ENCODE results near the gene AHCTF1.
A peak's percentile ranks its signal among the peaks of the same experiment; 100 is the strongest.

The AHCTF1 gene

DNA sequence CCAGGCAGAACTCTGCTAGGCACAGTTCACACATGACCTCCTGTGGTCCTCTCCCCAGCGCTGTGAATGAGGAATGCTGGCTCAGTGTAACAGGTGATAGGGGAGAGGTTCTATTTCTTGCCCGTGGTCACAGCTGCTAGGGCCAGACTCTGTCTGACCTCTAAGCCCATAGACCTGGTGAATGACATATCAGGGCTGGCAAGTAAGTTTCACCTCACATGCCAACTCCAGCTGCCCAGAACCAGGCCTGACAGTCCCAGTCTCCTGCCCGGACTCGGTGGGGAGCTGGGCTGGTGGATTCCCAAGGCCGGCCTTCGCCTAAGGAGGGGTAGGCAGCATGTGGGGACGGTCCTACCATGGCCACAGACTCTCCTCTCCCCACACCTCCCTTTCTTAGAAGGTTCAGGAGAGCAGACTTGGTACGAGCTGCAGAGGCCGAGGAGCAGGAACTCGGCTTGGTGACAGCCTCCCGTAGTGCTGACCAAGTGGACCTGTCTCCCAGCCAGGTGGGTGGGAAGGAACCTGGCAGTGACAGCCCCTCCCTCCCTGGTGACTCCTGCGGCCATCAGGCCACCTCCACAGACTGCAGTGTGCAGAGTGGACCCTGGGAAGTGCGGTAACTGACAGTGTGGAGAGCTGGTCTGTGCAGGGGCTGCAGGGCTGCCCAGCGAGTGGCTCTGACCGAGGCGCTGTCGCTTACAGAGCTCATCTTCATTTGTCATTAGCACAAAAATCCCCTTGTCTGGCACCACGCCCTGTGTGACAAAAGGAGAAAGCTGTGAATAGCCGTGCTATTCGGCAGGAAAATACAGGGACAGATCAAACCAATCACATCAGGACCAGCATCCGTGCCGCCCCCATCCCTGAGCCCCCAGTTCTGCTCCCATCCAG is 132.9 kb downstream of the AHCTF1 start:
- DNase-seq (ENCODE audit: low spot score), result no peak

- no peak for DNase-seq (ENCODE audit: low spot score)
Observed at GRCh38 chr1:246798107-246798506, 133.6 kb downstream of the AHCTF1 start.

- no peak for DNase-seq (ENCODE audit: low spot score)
Observed at GRCh38 chr1:246797597-246797996, 134.2 kb downstream of the AHCTF1 start.

DNA sequence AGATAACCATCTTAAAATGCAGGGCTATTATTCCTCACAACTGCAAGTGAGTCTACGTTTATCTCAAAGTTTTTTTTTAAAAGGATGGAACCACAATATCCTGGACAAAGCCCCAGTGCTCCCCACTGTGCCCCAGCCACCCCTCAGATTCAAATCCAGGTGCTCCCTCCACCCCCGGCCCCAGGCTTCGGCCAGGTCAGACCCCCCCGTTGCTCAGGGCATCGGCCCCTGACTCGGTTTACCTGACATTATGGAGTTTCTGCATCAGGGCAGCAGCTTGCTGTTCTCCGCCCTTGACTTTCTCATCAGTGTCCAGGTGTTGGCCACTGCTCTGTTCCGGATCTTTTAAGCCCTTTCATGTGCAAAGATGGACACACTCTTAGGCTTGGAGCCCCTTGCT is 134.6 kb downstream of the AHCTF1 start:
- DNase-seq (ENCODE audit: low spot score), result no peak

GRCh38 chr1:246795906-246796694 is 135.6 kb downstream of the AHCTF1 start:
- DNase-seq (ENCODE audit: low spot score), result no peak

DNA sequence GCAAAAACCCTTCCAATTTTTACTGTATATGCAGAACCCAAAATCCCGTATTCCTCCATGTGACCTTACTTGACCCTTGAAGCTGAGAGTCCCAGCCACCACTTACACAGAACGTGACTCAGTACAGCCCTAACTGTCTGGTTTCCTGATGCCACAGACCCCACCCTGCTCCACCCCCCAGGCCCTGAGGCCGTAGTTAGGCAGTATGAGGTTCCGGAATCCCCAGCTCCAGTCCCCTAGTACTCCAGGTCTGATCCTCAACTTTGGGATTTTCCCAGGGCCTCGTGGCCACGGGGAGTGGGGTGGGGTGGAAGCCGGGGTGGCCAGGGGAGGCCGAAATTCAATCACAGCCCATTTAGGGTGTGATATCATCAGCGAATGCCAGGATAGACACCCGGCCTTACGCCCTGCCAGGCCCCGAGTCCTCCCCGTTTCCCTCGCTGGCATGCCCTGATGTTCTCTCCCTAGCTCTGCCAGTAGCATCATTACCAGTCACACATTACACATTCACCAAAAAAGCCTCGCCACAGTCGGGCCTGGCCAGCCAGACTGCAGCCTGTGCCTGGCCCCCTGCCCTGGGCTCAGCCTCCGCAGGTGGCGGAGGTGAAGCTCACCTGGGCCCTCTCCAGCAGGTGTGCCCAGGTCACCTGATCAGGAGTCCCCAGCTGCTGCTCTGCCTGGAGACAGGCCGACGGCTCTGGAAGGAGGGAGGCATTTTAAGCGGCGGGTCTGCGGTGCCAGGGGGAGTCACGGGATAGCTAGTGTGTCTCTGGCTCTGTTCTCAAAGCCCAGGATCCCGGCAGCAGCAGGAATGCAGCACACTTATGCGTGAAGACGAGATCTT is 136.7 kb downstream of the AHCTF1 start:
- DNase-seq (ENCODE audit: low spot score), result no peak

GRCh38 chr1:246794048-246794827 is 137.5 kb downstream of the AHCTF1 start:
- DNase-seq (ENCODE audit: low spot score), result no peak

DNA sequence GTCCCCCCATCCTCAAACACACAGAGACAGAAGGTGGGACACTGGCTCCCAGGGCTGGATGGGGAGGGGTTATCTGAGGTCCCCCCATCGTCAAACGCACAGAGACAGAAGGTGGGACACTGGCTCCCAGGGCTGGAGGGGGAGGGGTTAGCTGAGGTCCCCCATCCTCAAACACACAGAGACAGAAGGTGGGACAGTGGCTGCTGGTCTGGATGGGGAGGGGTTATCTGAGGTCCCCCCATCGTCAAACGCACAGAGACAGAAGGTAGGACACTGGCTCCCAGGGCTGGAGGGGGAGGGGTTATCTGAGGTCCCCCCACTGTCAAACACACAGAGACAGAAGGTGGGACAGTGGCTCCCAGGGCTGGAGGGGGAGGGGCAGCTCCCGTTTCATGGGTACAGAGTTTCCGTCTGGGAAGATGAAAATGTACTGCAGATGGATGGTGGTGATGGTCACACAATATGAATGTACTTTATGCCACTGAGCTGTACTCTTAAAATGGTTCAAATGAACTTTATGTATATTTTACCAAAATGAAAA is 138.3 kb downstream of the AHCTF1 start:
- DNase-seq (ENCODE audit: low spot score), result no peak

- peak; percentile 25 for DNase-seq (ENCODE audit: low spot score)
Observed at GRCh38 chr1:246792603-246793002, 139.1 kb downstream of the AHCTF1 start.

DNA sequence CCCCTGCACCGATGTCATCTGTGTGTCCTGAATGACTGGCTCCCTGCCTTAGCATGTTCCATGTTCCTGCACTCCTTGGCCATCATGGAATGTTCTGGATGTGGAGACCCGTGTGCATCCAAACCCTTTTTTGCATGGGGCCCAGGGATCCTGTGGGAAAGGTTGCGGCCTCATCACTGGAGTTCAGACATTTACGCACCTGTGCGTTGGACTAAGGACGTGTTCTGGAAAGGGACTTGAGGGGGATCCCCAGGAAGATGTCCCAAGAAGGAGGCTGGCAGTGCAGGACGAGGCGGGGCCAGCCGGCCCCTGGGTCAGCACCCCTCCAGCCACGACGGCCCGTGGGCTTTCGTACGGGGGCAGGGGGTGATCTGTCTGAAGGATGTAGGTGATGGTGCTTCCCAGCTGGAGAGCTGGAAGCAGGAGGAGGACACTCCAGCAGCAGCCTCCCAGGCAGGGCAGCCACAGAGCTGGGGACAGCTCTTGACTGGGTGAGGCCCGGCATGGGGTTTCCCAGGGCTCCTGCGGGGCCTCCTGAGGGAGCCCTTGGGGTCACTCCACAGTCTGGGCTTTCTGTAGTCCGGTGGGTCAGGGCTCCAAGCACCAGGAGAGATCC is 140.3 kb downstream of the AHCTF1 start:
- peak; percentile 31 for DNase-seq (ENCODE audit: low spot score)

DNA sequence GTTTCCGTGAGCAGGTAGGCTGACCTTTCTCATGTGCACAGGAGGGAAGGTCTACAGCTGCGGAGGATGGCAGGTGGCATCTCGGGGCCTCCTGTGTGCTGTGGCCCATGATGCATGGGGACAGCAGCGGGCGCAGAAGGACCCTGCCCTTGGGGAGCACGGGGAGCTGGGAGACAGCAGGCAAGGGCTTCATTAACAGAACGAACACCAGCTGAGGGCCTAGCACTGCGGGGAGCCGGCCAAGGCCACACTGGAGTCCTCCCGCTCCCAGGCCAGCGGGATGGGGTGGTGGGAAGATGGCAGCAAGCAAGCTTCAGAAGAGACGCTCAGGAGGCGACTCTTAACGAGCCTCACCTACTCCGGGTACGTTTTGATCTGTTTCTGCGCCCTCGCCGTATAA is 140.9 kb downstream of the AHCTF1 start:
- no peak for DNase-seq (ENCODE audit: low spot score)

- no peak for DNase-seq (ENCODE audit: low spot score)
Observed at GRCh38 chr1:246790364-246790763, 141.4 kb downstream of the AHCTF1 start.

- peak; percentile 25 for DNase-seq (ENCODE audit: low spot score)
Observed at GRCh38 chr1:246789454-246790339, 142.1 kb downstream of the AHCTF1 start.

Measured in D341Med (cell line).